Neural progenitor cell (in vitro differentiated cells): ENCODE results near the gene NF2. TPM values are rescaled to one million over a fixed set of nuclear protein-coding genes. Genes with fewer than 3 reads are reported as not detected.
A peak's percentile ranks its signal among the peaks of the same experiment; 100 is the strongest.

ENCODE experiments used
- DNase-seq: peaks from one replicate; pipeline ENCODE4 v3.0.0-alpha.2; 2016; ENCODE audit warnings: low spot score
- H2AFZ ChIP-seq: fragments of 200-600 bp; sonication (generic); replicated peaks from 2 replicates; pipeline ENCODE4 v1.6.1; 2016; ENCODE audit warnings: antibody characterized with exemption
- H3F3A ChIP-seq: fragments of 200-600 bp; sonication (generic); 2 replicates; pipeline ENCODE4 v1.6.1; 2016; ENCODE audit warnings: antibody characterized with exemption, low read depth
- H3K27ac ChIP-seq: fragments of 200-600 bp; sonication (generic); 2 replicates; pipeline ENCODE4 v1.5.1; 2016; ENCODE audit warnings: mild to moderate bottlenecking
- H3K27me3 ChIP-seq: fragments of 200-600 bp; sonication (generic); 2 replicates; pipeline ENCODE4 v1.6.1; 2016; ENCODE audit warnings: mild to moderate bottlenecking, moderate library complexity
- H3K36me3 ChIP-seq: fragments of 200-600 bp; sonication (generic); 2 replicates; pipeline ENCODE4 v1.5.1; 2016
- H3K4me1 ChIP-seq: fragments of 200-600 bp; sonication (generic); 2 replicates; pipeline ENCODE4 v1.6.1; 2016; ENCODE audit warnings: mixed run types
- H3K4me2 ChIP-seq: fragments of 200-600 bp; sonication (generic); 2 replicates; pipeline ENCODE4 v1.6.1; 2016
- H3K4me3 ChIP-seq: fragments of 200-600 bp; sonication (generic); 2 replicates; pipeline ENCODE4 v1.5.1; 2016
- H3K79me2 ChIP-seq: fragments of 200-600 bp; sonication (generic); 2 replicates; pipeline ENCODE4 v1.6.1; 2016; ENCODE audit warnings: low read depth
- H3K9ac ChIP-seq: fragments of 200-600 bp; sonication (generic); 2 replicates; pipeline ENCODE4 v1.6.1; 2016
- H3K9me3 ChIP-seq: fragments of 200-600 bp; sonication (generic); 2 replicates; pipeline ENCODE4 v1.5.1; 2016; ENCODE audit warnings: low read depth
- H4K20me1 ChIP-seq: fragments of 200-600 bp; sonication (generic); 2 replicates; pipeline ENCODE4 v1.6.1; 2016; ENCODE audit warnings: low read depth
- H3K27ac Mint-ChIP-seq: 3 replicates; pipeline ENCODE4 v1.8.0; 2021; ENCODE audit warnings: mixed read lengths
- H3K27me3 Mint-ChIP-seq: 2 replicates; pipeline ENCODE4 v1.8.0; 2022; ENCODE audit warnings: low read depth, mild to moderate bottlenecking, inconsistent platforms, moderate library complexity, mixed read lengths; ENCODE audit not compliant: insufficient read depth
- H3K36me3 Mint-ChIP-seq: 3 replicates; pipeline ENCODE4 v1.8.0; 2021; ENCODE audit warnings: mixed read lengths
- H3K4me1 Mint-ChIP-seq: 3 replicates; pipeline ENCODE4 v1.8.0; 2021; ENCODE audit warnings: mixed read lengths
- H3K4me3 Mint-ChIP-seq: 3 replicates; pipeline ENCODE4 v1.8.0; 2021; ENCODE audit warnings: mild to moderate bottlenecking, moderate library complexity, mixed read lengths
- H3K9me3 Mint-ChIP-seq: 3 replicates; pipeline ENCODE4 v1.8.0; 2020; ENCODE audit warnings: mixed read lengths
- EZH2 ChIP-seq: fragments of 200-600 bp; sonication (generic); IDR thresholded peaks from 2 replicates; pipeline ENCODE4 v1.6.1; 2017; ENCODE audit warnings: antibody characterized with exemption, mild to moderate bottlenecking, moderate library complexity
- EZH2phosphoT487 ChIP-seq: fragments of 200-600 bp; sonication (generic); IDR thresholded peaks from 2 replicates; pipeline ENCODE4 v1.6.1; 2017; ENCODE audit warnings: antibody characterized with exemption
- total RNA-seq: library from RNA; depleted of rRNA; stranded (reverse); fragments of >200 nt; gene quantifications from 2 replicates; pipeline ENCODE4 v1.2.3, GENCODE V29; 2015; ENCODE audit warnings: low replicate concordance
- TF ChIP-seq, protein P1 (sequence below): fragments of 200-600 bp; sonication (generic); IDR thresholded peaks from 2 replicates; pipeline ENCODE4 v1.5.1; 2017; ENCODE audit warnings: antibody characterized with exemption, mild to moderate bottlenecking

Gene NF2
- total RNA-seq, 1 donor from 2014 or later: 18.7 TPM

DNA sequence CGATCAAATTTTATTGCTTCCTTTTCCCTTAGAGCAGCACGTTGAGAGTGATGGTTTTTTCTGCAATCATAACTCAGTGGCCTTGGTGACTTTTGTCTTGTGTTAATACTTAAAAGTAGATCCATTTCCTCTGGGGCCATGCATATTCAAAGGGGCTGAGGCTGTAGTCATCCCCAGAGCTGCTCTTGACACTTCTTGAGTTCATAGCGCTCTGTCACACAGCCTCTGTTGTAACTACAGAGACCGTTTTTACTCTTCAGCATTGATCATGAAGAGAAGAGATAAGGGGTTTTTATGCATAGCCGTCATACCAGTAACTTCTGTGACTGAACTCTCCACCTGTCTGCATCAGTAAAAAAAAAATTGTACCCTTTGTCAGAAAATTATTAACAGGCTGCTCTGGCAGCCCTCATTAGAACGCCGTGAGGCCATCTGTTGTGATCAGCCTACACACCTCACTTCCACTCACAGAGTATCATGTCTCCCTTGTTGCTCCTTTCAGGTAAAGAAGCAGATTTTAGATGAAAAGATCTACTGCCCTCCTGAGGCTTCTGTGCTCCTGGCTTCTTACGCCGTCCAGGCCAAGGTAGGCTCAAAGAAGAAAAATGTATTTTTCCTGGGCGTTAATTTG is 38.4 kb downstream of the NF2 start:
- H3K36me3 Mint-ChIP-seq: peaks cover 48% of the 10 kb centered on the region
- Histone ChIP-seq H3K9me3 (no peaks in the 10 kb centered on the region), H3K27ac (no peak overlapping the region), H3K9ac (no peak overlapping the region), H2AFZ (no peak overlapping the region), H3K36me3 (peaks cover 4% of the 10 kb centered on the region), H3K27me3 (no peaks in the 10 kb centered on the region), H3K79me2 (no peaks in the 10 kb centered on the region), H3K4me1 (no peaks in the 10 kb centered on the region), H3K4me3 (no peak overlapping the region), H3F3A (no peaks in the 10 kb centered on the region), H4K20me1 (peaks cover under 1% of the 10 kb centered on the region), H3K4me2 (no peak overlapping the region)
- DNase-seq: no peak
- H3K9me3 Mint-ChIP-seq: peaks cover 6% of the 10 kb centered on the region
- peak overlapping the region; percentile 21 for H3K27ac Mint-ChIP-seq
- H3K27me3 Mint-ChIP-seq: peaks cover 2% of the 10 kb centered on the region
- peaks cover 13% of the 10 kb centered on the region for H3K4me1 Mint-ChIP-seq
- peak overlapping the region; percentile 15 for H3K4me3 Mint-ChIP-seq
- TF ChIP-seq, protein P1, sequence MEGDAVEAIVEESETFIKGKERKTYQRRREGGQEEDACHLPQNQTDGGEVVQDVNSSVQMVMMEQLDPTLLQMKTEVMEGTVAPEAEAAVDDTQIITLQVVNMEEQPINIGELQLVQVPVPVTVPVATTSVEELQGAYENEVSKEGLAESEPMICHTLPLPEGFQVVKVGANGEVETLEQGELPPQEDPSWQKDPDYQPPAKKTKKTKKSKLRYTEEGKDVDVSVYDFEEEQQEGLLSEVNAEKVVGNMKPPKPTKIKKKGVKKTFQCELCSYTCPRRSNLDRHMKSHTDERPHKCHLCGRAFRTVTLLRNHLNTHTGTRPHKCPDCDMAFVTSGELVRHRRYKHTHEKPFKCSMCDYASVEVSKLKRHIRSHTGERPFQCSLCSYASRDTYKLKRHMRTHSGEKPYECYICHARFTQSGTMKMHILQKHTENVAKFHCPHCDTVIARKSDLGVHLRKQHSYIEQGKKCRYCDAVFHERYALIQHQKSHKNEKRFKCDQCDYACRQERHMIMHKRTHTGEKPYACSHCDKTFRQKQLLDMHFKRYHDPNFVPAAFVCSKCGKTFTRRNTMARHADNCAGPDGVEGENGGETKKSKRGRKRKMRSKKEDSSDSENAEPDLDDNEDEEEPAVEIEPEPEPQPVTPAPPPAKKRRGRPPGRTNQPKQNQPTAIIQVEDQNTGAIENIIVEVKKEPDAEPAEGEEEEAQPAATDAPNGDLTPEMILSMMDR: no peak
- TF ChIP-seq EZH2phosphoT487 (no peak), EZH2 (no peak)

GRCh38 chr22:29642694-29643093 is 39.3 kb downstream of the NF2 start:
- no peaks in the 10 kb centered on the region for H3F3A ChIP-seq
- no peak overlapping the region for H3K27ac Mint-ChIP-seq
- H3K27me3 ChIP-seq: no peaks in the 10 kb centered on the region
- no peaks in the 10 kb centered on the region for H3K79me2 ChIP-seq
- DNase-seq: no peak
- peaks cover 4% of the 10 kb centered on the region for H3K36me3 ChIP-seq
- no peak overlapping the region for H3K4me3 ChIP-seq
- peaks cover 2% of the 10 kb centered on the region for H3K27me3 Mint-ChIP-seq
- no peak overlapping the region for H3K4me3 Mint-ChIP-seq
- no peaks in the 10 kb centered on the region for H3K9me3 ChIP-seq
- H3K27ac ChIP-seq: no peak overlapping the region
- peaks cover 49% of the 10 kb centered on the region for H3K36me3 Mint-ChIP-seq
- TF ChIP-seq, protein P1: no peak
- TF ChIP-seq EZH2: no peak
- no peak for TF ChIP-seq EZH2phosphoT487
- no peaks in the 10 kb centered on the region for H3K4me1 ChIP-seq
- no peak overlapping the region for H2AFZ ChIP-seq
- H4K20me1 ChIP-seq: no peaks in the 10 kb centered on the region
- no peak overlapping the region for H3K4me2 ChIP-seq
- peaks cover 6% of the 10 kb centered on the region for H3K9me3 Mint-ChIP-seq
- H3K9ac ChIP-seq: no peak overlapping the region
- peaks cover 13% of the 10 kb centered on the region for H3K4me1 Mint-ChIP-seq

DNA sequence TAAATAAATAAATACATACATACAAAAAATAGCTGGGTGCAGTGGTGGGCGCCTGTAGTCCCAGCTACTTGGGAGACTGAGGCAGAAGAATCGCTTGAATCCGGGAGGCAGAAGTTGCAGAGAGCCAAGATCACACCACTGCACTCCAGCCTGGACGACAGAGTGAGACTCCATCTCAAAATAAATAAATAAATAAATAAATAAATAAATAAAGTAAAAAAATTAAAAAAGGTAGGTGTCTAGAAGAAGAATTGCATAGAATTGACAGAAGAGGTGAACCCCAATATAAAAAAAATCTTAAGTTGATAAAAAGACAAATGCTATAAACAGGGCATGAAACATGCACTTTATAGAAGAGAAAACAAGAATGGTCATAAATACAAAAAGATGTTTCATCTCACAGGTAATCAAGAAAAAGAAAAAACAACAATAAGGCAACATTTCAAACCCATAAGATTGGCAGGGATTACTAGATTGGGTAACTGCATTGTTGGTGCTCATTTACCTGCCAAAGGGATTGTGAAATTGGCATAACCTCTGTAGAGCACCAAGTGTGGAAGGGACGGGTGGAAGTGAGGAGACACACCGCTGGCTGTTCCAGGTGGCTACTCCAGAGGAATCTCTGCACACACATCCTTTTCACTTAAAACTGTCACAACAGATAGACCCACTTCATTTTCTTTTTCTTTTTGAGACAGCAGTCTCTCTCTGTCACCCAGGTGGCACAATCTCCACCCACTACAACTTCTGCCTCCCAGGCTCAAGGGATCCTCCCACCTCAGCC is 44.7 kb downstream of the NF2 start:
- Histone ChIP-seq H4K20me1 (no peaks in the 10 kb centered on the region), H2AFZ (no peak overlapping the region), H3K4me1 (no peaks in the 10 kb centered on the region), H3K4me2 (no peak overlapping the region), H3K36me3 (peaks cover 4% of the 10 kb centered on the region), H3K27ac (no peak overlapping the region), H3K9ac (no peak overlapping the region), H3K27me3 (no peaks in the 10 kb centered on the region), H3F3A (no peaks in the 10 kb centered on the region), H3K9me3 (no peaks in the 10 kb centered on the region), H3K4me3 (no peak overlapping the region), H3K79me2 (no peaks in the 10 kb centered on the region)
- DNase-seq: no peak
- Mint-ChIP-seq H3K4me1 (no peaks in the 10 kb centered on the region), H3K9me3 (peaks cover 6% of the 10 kb centered on the region), H3K27ac (no peak overlapping the region), H3K4me3 (no peak overlapping the region), H3K36me3 (peaks cover 26% of the 10 kb centered on the region), H3K27me3 (no peaks in the 10 kb centered on the region)
- TF ChIP-seq EZH2phosphoT487 (no peak), EZH2 (no peak)
- TF ChIP-seq, protein P1: no peak
